ENCODE data around the gene ZNF142.

The ZNF142 gene

GRCh38 chr2:218671654-218672566 lies 12.5 kb upstream of the ZNF142 start, which contains the start of the genes RNF25 and STK36:
Gene RNF25 (minus strand): TSS chr2:218672002. CDS start chr2:218671970, 32 bp downstream.
Gene STK36 (plus strand): TSS chr2:218672086. CDS start chr2:218672830, 744 bp downstream.
- Histone ChIP-seq H3K4me1 (no peaks in the 10 kb centered on the region), H3K27me3 (no peaks in the 10 kb centered on the region), H3K36me3 (peaks cover 5% of the 10 kb centered on the region), H3K9me3 (no peaks in the 10 kb centered on the region), H3K4me3 (ENCODE audit: low read depth, low read length) (peak within 1 kb of the TSS; percentile 94)
- TF ChIP-seq CTCF (IDR thresholded peaks at IDR 0.05; ENCODE audit: low read depth, low read length) = no peak
- DNase-seq = peak; percentile 93

- no peak for TF ChIP-seq CTCF (IDR thresholded peaks at IDR 0.05; ENCODE audit: low read depth, low read length)
- peak overlapping the region; percentile 94 for H3K4me3 ChIP-seq (ENCODE audit: low read depth, low read length)
- DNase-seq = no peak
- H3K9me3 ChIP-seq = no peaks in the 10 kb centered on the region
- H3K27me3 ChIP-seq = no peaks in the 10 kb centered on the region
- peaks cover 12% of the 10 kb centered on the region for H3K36me3 ChIP-seq
- H3K4me1 ChIP-seq = no peaks in the 10 kb centered on the region
These were observed 11.8 kb upstream of the ZNF142 start for GRCh38 chr2:218671097-218671653.

GRCh38 chr2:218664653-218665052 lies 5.2 kb upstream of the ZNF142 start:
- no peak for TF ChIP-seq CTCF (IDR thresholded peaks at IDR 0.05; ENCODE audit: low read depth, low read length)
- no peaks in the 10 kb centered on the region for H3K9me3 ChIP-seq
- no peaks in the 10 kb centered on the region for H3K27me3 ChIP-seq
- no peak for DNase-seq
- H3K4me1 ChIP-seq = no peaks in the 10 kb centered on the region
- H3K36me3 ChIP-seq = peaks cover 51% of the 10 kb centered on the region
- H3K4me3 ChIP-seq (ENCODE audit: low read depth, low read length) = no peak overlapping the region

- Histone ChIP-seq H3K36me3 (peaks cover 51% of the 10 kb centered on the region), H3K4me1 (no peaks in the 10 kb centered on the region), H3K4me3 (ENCODE audit: low read depth, low read length) (no peak overlapping the region), H3K27me3 (no peaks in the 10 kb centered on the region), H3K9me3 (no peaks in the 10 kb centered on the region)
- no peak for DNase-seq
- TF ChIP-seq CTCF (IDR thresholded peaks at IDR 0.05; ENCODE audit: low read depth, low read length) = no peak
These were observed 4.5 kb upstream of the ZNF142 start for GRCh38 chr2:218663901-218664300.

GRCh38 chr2:218662827-218663226 lies 3.4 kb upstream of the ZNF142 start:
- DNase-seq = no peak
- peaks cover 52% of the 10 kb centered on the region for H3K36me3 ChIP-seq

More at GRCh38 chr2:218662827-218663226, 3.4 kb upstream of the ZNF142 start:
- no peak for TF ChIP-seq CTCF (IDR thresholded peaks at IDR 0.05; ENCODE audit: low read depth, low read length)
- no peaks in the 10 kb centered on the region for H3K9me3 ChIP-seq
- H3K27me3 ChIP-seq = no peaks in the 10 kb centered on the region
- H3K4me1 ChIP-seq = no peaks in the 10 kb centered on the region
- no peak overlapping the region for H3K4me3 ChIP-seq (ENCODE audit: low read depth, low read length)

All from BE2C (cell line).